ENCODE measurements around the gene EYS.

Gene EYS

GRCh38 chr6:65566117-65566516 is 140.9 kb downstream of the EYS start:
- no peaks in the 10 kb centered on the region for H3K27me3 Mint-ChIP-seq (ENCODE audit: low read depth, poor library complexity)
- no peak for TF ChIP-seq CTCF (IDR thresholded peaks at IDR 0.05)

GRCh38 chr6:65558071-65558470 is 149.0 kb downstream of the EYS start:
- no peak for DNase-seq
- no peak overlapping the region for H3K4me3 Mint-ChIP-seq
- no peak overlapping the region for H3K27ac Mint-ChIP-seq
- H3K4me1 Mint-ChIP-seq = no peaks in the 10 kb centered on the region
- no peaks in the 10 kb centered on the region for H3K36me3 Mint-ChIP-seq (ENCODE audit: low read depth)
- TF ChIP-seq CTCF (IDR thresholded peaks at IDR 0.05) = no peak
- H3K27me3 Mint-ChIP-seq (ENCODE audit: low read depth, poor library complexity) = no peaks in the 10 kb centered on the region
- no peaks in the 10 kb centered on the region for H3K9me3 Mint-ChIP-seq

More at GRCh38 chr6:65566117-65566516, 140.9 kb downstream of the EYS start:
- no peaks in the 10 kb centered on the region for H3K4me1 Mint-ChIP-seq
- no peaks in the 10 kb centered on the region for H3K36me3 Mint-ChIP-seq (ENCODE audit: low read depth)
- H3K27ac Mint-ChIP-seq = no peak overlapping the region
- H3K9me3 Mint-ChIP-seq = no peaks in the 10 kb centered on the region
- H3K4me3 Mint-ChIP-seq = no peak overlapping the region
- DNase-seq = no peak

- Mint-ChIP-seq H3K27me3 (ENCODE audit: low read depth, poor library complexity) (no peaks in the 10 kb centered on the region), H3K36me3 (ENCODE audit: low read depth) (no peaks in the 10 kb centered on the region), H3K4me3 (no peak overlapping the region), H3K4me1 (no peaks in the 10 kb centered on the region), H3K27ac (no peak overlapping the region), H3K9me3 (no peaks in the 10 kb centered on the region)
- TF ChIP-seq CTCF (IDR thresholded peaks at IDR 0.05) = no peak
- no peak for DNase-seq
Observed at GRCh38 chr6:65557224-65557623, 149.8 kb downstream of the EYS start.

GRCh38 chr6:65546894-65547293 is 160.1 kb downstream of the EYS start:
- Mint-ChIP-seq H3K36me3 (ENCODE audit: low read depth) (no peaks in the 10 kb centered on the region), H3K4me1 (no peaks in the 10 kb centered on the region), H3K27me3 (ENCODE audit: low read depth, poor library complexity) (no peaks in the 10 kb centered on the region), H3K4me3 (no peak overlapping the region), H3K9me3 (no peaks in the 10 kb centered on the region), H3K27ac (no peak overlapping the region)
- TF ChIP-seq CTCF (IDR thresholded peaks at IDR 0.05) = no peak
- DNase-seq = no peak

- no peaks in the 10 kb centered on the region for H3K27me3 Mint-ChIP-seq (ENCODE audit: low read depth, poor library complexity)
- H3K9me3 Mint-ChIP-seq = no peaks in the 10 kb centered on the region
- H3K36me3 Mint-ChIP-seq (ENCODE audit: low read depth) = no peaks in the 10 kb centered on the region
- DNase-seq = no peak
- no peak for TF ChIP-seq CTCF (IDR thresholded peaks at IDR 0.05)
- no peaks in the 10 kb centered on the region for H3K4me1 Mint-ChIP-seq
- no peak overlapping the region for H3K27ac Mint-ChIP-seq
- no peak overlapping the region for H3K4me3 Mint-ChIP-seq
Observed at GRCh38 chr6:65545920-65546319, 161.1 kb downstream of the EYS start.

- H3K9me3 Mint-ChIP-seq = no peaks in the 10 kb centered on the region
- no peaks in the 10 kb centered on the region for H3K4me1 Mint-ChIP-seq
- no peak for DNase-seq
- H3K36me3 Mint-ChIP-seq (ENCODE audit: low read depth) = no peaks in the 10 kb centered on the region
- no peak overlapping the region for H3K4me3 Mint-ChIP-seq
- peaks cover 3% of the 10 kb centered on the region for H3K27me3 Mint-ChIP-seq (ENCODE audit: low read depth, poor library complexity)
- TF ChIP-seq CTCF (IDR thresholded peaks at IDR 0.05) = no peak
- no peak overlapping the region for H3K27ac Mint-ChIP-seq
Observed at GRCh38 chr6:65538644-65539043, 168.4 kb downstream of the EYS start.
